ENCODE measurements around the gene PRUNE2.

PRUNE2 gene

GRCh38 chr9:76803083-76803482 is 102.8 kb downstream of the PRUNE2 start:
- H3K4me3 ChIP-seq (ENCODE audit: low read depth, low read length) = no peak overlapping the region
- no peak for TF ChIP-seq CTCF (IDR thresholded peaks at IDR 0.05; ENCODE audit: borderline replicate concordance, insufficient read depth, low read depth, low read length)

GRCh38 chr9:76800901-76801300 is 105.0 kb downstream of the PRUNE2 start:
- H3K4me3 ChIP-seq (ENCODE audit: low read depth, low read length) = no peak overlapping the region
- TF ChIP-seq CTCF (IDR thresholded peaks at IDR 0.05; ENCODE audit: borderline replicate concordance, insufficient read depth, low read depth, low read length) = no peak

- H3K4me3 ChIP-seq (ENCODE audit: low read depth, low read length) = no peak overlapping the region
- no peak for TF ChIP-seq CTCF (IDR thresholded peaks at IDR 0.05; ENCODE audit: borderline replicate concordance, insufficient read depth, low read depth, low read length)
Observed at GRCh38 chr9:76799473-76799872, 106.4 kb downstream of the PRUNE2 start.

- H3K4me3 ChIP-seq (ENCODE audit: low read depth, low read length) = no peak overlapping the region
Observed at GRCh38 chr9:76798527-76798926, 107.4 kb downstream of the PRUNE2 start.

GRCh38 chr9:76796296-76796695 is 109.6 kb downstream of the PRUNE2 start:
- no peak overlapping the region for H3K4me3 ChIP-seq (ENCODE audit: low read depth, low read length)
- TF ChIP-seq CTCF (IDR thresholded peaks at IDR 0.05; ENCODE audit: borderline replicate concordance, insufficient read depth, low read depth, low read length) = no peak

More at GRCh38 chr9:76798527-76798926, 107.4 kb downstream of the PRUNE2 start:
- TF ChIP-seq CTCF (IDR thresholded peaks at IDR 0.05; ENCODE audit: borderline replicate concordance, insufficient read depth, low read depth, low read length) = no peak

- no peak for TF ChIP-seq CTCF (IDR thresholded peaks at IDR 0.05; ENCODE audit: borderline replicate concordance, insufficient read depth, low read depth, low read length)
- H3K4me3 ChIP-seq (ENCODE audit: low read depth, low read length) = no peak overlapping the region
Observed at GRCh38 chr9:76793784-76794431, 112.0 kb downstream of the PRUNE2 start.

- TF ChIP-seq CTCF (IDR thresholded peaks at IDR 0.05; ENCODE audit: borderline replicate concordance, insufficient read depth, low read depth, low read length) = no peak
Observed at GRCh38 chr9:76789840-76790239, 116.1 kb downstream of the PRUNE2 start.

More at GRCh38 chr9:76789840-76790239, 116.1 kb downstream of the PRUNE2 start:
- no peak overlapping the region for H3K4me3 ChIP-seq (ENCODE audit: low read depth, low read length)
